Cardiac muscle cell (in vitro differentiated cells and primary cell): ENCODE results near the gene EXOC1L. TPM values are rescaled to one million over a fixed set of nuclear protein-coding genes. Genes with fewer than 3 reads are reported as not detected.
"Not testable (repeated sequence)": the region's sequence is repeated elsewhere in the genome, so short reads cannot be mapped to it uniquely, and the experiment has no call there.

ENCODE experiments used
- DNase-seq, 2 donors: peaks; one replicate each; pipeline versions ENCODE4 v3.0.0 to v3.0.0-alpha.2; 2010 to 2017; ENCODE audit warnings: low read depth in 1 of 2, low spot score in 1 of 2
- H3K27ac ChIP-seq: fragments of 200-600 bp; sonication (generic); 2 replicates; pipeline ENCODE4 v1.5.1; 2016
- H3K27me3 ChIP-seq: fragments of 200-600 bp; sonication (generic); 2 replicates; pipeline ENCODE4 v1.6.0; 2016; ENCODE audit warnings: control low read depth
- H3K36me3 ChIP-seq: fragments of 200-600 bp; sonication (generic); 2 replicates; pipeline ENCODE4 v1.5.1; 2016; ENCODE audit warnings: control low read depth
- H3K4me1 ChIP-seq: fragments of 200-600 bp; sonication (generic); 2 replicates; pipeline ENCODE4 v1.8.1; 2017; ENCODE audit warnings: low read depth, mild to moderate bottlenecking, mixed run types
- H3K4me3 ChIP-seq: fragments of 200-600 bp; sonication (generic); 2 replicates; pipeline ENCODE4 v1.5.1; 2016; ENCODE audit warnings: mild to moderate bottlenecking
- H3K9me3 ChIP-seq: fragments of 200-600 bp; sonication (generic); 2 replicates; pipeline ENCODE4 v1.5.1; 2017; ENCODE audit warnings: low read depth, mild to moderate bottlenecking, control low read depth
- polyA plus RNA-seq: library from polyadenylated mRNA; unstranded; fragments of >200 nt; fragmentation: Nextera tagmentation; extraction: Ambion mirVana; gene quantifications from 2 replicates; pipeline ENCODE4 v1.2.1, GENCODE V29; 2016
- total RNA-seq: library from RNA; depleted of rRNA; stranded (reverse); fragments of >200 nt; gene quantifications from 2 replicates; pipeline ENCODE4 v1.2.3, GENCODE V29; 2016
- TF ChIP-seq, protein P1 (sequence below): IDR thresholded peaks from 2 replicates; pipeline ENCODE4 v1.5.1; 2012; ENCODE audit warnings: low read depth, mild to moderate bottlenecking, low read length

EXOC1L gene
- total and polyA plus RNA-seq, 2 experiments from 2014 or later, result 0.16 TPM; not detected in 1

DNA sequence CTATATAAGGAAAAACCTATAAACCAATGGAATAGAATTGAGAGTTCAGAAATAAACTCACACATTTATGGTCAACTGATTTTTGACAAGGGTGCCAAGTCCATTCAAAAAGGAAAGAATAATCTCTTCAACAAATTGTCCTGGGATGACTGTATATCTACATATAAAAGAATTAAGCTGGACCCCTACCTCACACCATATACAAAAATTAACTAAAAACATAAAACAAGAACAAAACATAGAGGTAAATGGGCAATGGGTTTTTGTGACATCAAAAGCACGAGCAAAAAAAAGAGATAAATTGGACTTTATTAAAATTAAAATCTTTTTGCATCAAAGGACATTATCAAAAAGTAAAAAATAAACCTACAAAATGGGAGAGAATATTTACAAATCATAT, 18.3 kb downstream of the EXOC1L start:
- Histone ChIP-seq H3K27me3 (no peaks in the 10 kb centered on the region), H3K27ac (no peak overlapping the region), H3K9me3 (no peaks in the 10 kb centered on the region), H3K36me3 (no peaks in the 10 kb centered on the region), H3K4me3 (no peak overlapping the region), H3K4me1 (no peaks in the 10 kb centered on the region)
- DNase-seq, result no peak
- TF ChIP-seq, protein P1, sequence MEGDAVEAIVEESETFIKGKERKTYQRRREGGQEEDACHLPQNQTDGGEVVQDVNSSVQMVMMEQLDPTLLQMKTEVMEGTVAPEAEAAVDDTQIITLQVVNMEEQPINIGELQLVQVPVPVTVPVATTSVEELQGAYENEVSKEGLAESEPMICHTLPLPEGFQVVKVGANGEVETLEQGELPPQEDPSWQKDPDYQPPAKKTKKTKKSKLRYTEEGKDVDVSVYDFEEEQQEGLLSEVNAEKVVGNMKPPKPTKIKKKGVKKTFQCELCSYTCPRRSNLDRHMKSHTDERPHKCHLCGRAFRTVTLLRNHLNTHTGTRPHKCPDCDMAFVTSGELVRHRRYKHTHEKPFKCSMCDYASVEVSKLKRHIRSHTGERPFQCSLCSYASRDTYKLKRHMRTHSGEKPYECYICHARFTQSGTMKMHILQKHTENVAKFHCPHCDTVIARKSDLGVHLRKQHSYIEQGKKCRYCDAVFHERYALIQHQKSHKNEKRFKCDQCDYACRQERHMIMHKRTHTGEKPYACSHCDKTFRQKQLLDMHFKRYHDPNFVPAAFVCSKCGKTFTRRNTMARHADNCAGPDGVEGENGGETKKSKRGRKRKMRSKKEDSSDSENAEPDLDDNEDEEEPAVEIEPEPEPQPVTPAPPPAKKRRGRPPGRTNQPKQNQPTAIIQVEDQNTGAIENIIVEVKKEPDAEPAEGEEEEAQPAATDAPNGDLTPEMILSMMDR, result no peak

DNA sequence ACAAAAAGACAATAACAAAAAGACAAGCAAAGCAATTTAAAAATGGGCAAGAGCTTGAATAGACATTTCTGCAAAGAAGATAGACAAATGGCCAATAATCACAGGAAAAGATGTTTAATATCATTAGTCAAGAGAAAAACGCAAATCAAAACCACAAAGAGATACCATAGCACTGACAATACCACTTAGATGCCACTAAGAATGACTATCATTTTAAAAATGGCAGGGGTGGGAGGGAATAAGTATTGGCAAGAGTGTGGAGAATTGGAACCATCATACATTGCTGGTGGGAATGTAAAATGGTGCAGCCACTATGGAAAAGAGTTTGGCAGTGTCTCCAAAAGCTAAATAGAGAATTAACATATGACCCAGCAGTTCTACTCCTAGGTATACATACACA, 18.8 kb downstream of the EXOC1L start:
- H3K4me1 ChIP-seq, result no peaks in the 10 kb centered on the region
- H3K9me3 ChIP-seq, result no peaks in the 10 kb centered on the region
- no peaks in the 10 kb centered on the region for H3K27me3 ChIP-seq
- TF ChIP-seq, protein P1, result no peak
- no peaks in the 10 kb centered on the region for H3K36me3 ChIP-seq
- DNase-seq, result no peak
- no peak overlapping the region for H3K27ac ChIP-seq
- H3K4me3 ChIP-seq, result no peak overlapping the region

DNA sequence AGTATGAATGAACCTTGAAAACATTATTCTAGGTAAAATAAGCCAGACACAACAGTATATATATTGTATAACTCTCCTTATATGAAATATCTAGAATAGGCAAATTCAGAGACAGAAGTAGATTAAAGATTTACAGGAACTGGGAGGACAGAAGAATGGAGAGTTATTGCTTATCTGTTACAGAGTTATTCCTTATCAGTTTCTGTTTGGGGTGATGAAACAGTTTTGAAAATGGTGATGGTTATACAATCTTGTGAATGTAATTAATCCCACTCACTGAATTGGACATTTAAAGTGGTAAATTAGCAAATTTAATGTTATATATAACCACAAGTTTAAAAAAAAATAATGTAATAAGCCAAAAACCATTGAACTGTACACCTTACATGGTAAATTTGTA, 19.4 kb downstream of the EXOC1L start:
- no peaks in the 10 kb centered on the region for H3K27me3 ChIP-seq
- DNase-seq, result no peak
- no peaks in the 10 kb centered on the region for H3K36me3 ChIP-seq
- TF ChIP-seq, protein P1, result no peak
- H3K9me3 ChIP-seq, result no peaks in the 10 kb centered on the region
- H3K4me3 ChIP-seq, result no peak overlapping the region
- no peak overlapping the region for H3K27ac ChIP-seq
- no peaks in the 10 kb centered on the region for H3K4me1 ChIP-seq

DNA sequence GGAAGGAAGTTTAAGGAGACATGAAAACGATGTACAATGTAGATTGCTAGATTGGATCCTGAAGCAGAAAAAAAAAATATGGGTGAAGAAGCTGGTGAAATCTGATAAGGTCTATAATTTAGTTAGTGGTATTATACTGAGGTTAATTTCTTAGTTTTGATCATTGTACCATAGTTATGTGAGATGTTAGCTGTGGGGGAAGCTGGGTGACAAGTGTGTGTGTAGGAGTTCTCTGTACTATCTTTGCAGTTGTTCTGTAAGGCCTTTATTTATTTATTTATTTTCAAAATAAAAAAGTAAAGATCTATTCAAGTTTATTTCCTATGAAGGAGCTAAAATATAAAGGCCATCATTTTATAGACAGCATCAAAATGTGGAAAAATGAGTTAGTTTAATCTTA, 21.4 kb downstream of the EXOC1L start:
- no peak for DNase-seq
- TF ChIP-seq, protein P1, result no peak
- Histone ChIP-seq H3K4me1 (no peaks in the 10 kb centered on the region), H3K4me3 (no peak overlapping the region), H3K36me3 (no peaks in the 10 kb centered on the region), H3K27ac (no peak overlapping the region), H3K9me3 (no peaks in the 10 kb centered on the region), H3K27me3 (no peaks in the 10 kb centered on the region)

DNA sequence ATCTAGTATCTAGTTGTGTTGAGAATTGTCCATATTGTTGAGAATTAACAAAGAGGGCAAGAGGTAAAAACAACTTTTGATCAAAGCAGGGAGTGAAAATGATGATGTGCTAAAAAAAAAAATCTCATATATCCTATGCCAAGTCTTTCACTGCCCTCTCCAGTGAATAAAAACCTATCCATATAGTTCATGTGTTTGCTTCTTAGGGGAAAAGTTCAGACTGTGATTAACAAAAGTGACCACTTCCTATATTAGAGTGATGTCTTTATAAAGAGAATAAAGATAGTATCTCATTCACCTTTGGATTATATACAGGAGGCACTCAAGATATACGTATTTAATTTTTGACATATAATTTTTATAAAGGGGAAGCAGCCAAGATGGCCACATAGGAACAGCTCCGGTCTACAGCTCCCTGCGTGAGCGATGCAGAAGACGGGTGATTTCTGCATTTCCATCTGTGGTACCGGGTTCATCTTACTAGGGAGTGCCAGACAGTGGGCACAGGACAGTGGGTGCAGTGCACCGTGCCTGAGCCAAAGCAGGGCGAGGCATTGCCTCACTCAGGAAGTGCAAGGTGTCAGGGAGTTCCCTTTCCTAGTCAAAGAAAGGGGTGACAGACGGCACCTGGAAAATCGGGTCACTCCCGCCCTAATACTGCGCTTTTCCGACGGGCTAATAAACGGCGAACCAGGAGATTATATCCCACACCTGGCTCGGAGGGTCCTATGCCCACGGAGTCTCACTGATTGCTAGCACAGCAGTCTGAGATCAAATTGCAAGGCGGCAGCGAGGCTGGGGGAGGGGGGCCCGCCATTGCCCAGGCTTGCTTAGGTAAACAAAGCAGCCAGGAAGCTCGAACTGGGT, 22.0 kb downstream of the EXOC1L start:
- H3K4me3 ChIP-seq, H3K4me1 ChIP-seq, H3K36me3 ChIP-seq, DNase-seq, H3K27me3 ChIP-seq, H3K9me3 ChIP-seq, H3K27ac ChIP-seq: not testable (repeated sequence)

DNA sequence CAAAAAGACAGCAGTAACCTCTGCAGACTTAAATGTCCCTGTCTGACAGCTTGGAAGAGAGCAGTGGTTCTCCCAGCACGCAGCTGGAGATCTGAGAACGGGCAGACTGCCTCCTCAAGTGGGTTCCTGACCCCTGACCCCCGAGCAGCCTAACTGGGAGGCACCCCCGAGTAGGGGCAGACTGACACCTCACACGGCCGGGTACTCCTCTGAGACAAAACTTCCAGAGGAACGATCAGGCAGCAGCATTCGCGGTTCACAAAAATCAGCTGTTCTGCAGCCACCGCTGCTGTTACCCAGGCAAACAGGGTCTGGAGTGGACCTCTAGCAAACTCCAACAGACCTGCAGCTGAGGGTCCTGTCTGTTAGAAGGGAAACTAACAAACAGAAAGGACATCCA, 22.7 kb downstream of the EXOC1L start:
- H3K27ac ChIP-seq, H3K9me3 ChIP-seq, H3K36me3 ChIP-seq, H3K27me3 ChIP-seq, H3K4me3 ChIP-seq, H3K4me1 ChIP-seq, DNase-seq: not testable (repeated sequence)
